Fibroblast of lung (primary cell): ENCODE results near the gene MKRN1. TPM values are rescaled to one million over a fixed set of nuclear protein-coding genes. Genes with fewer than 3 reads are reported as not detected.

Experiments
- DNase-seq, 2 donors: peaks; one replicate each; pipeline versions ENCODE4 v3.0.0 to v3.0.0-alpha.2; 2010; ENCODE audit warnings: low read depth in 2 of 2
- H2AFZ ChIP-seq: 2 replicates; pipeline ENCODE4 v1.5.1; 2012; ENCODE audit warnings: low read length, control low read depth, inconsistent platforms
- H3K27ac ChIP-seq: 2 replicates; pipeline ENCODE4 v1.5.1; 2011; ENCODE audit warnings: low read length, control low read depth; ENCODE audit not compliant: insufficient read depth
- H3K27me3 ChIP-seq: 2 replicates; pipeline ENCODE4 v1.5.1; 2011; ENCODE audit warnings: mild to moderate bottlenecking, low read length; ENCODE audit not compliant: control insufficient read depth, insufficient read depth
- H3K36me3 ChIP-seq: 2 replicates; pipeline ENCODE4 v1.5.1; 2011; ENCODE audit warnings: low read length; ENCODE audit not compliant: control insufficient read depth, insufficient read depth
- H3K4me1 ChIP-seq: 2 replicates; pipeline ENCODE4 v1.5.1; 2011; ENCODE audit warnings: low read length; ENCODE audit not compliant: control insufficient read depth, insufficient read depth; ENCODE audit errors: extremely low read depth
- H3K4me2 ChIP-seq: 2 replicates; pipeline ENCODE4 v1.5.1; 2011; ENCODE audit warnings: low read length, control low read depth; ENCODE audit not compliant: insufficient read depth; ENCODE audit errors: extremely low read depth
- H3K4me3 ChIP-seq, 4 experiments: fragments of 200-600 bp in 1 of 4; sonication (generic) in 1 of 4; replicated peaks in 1 of 4; 2 replicates each; pipeline ENCODE4 v1.5.1; 2011 to 2016; ENCODE audit warnings: low read length in 4 of 4, low read depth in 3 of 4, mild to moderate bottlenecking in 3 of 4, control low read depth in 2 of 4, inconsistent platforms in 1 of 4, mixed read lengths in 1 of 4; ENCODE audit not compliant: insufficient read depth in 1 of 4; ENCODE audit errors: control extremely low read depth in 1 of 4
- H3K79me2 ChIP-seq: 2 replicates; pipeline ENCODE4 v1.5.1; 2012; ENCODE audit warnings: mild to moderate bottlenecking, low read length, inconsistent platforms; ENCODE audit not compliant: control insufficient read depth, insufficient read depth
- H3K9ac ChIP-seq: 2 replicates; pipeline ENCODE4 v1.5.1; 2011; ENCODE audit warnings: mild to moderate bottlenecking, low read length, control low read depth; ENCODE audit not compliant: insufficient read depth
- H3K9me3 ChIP-seq: 2 replicates; pipeline ENCODE4 v1.5.1; 2012; ENCODE audit warnings: low read depth, low read length; ENCODE audit not compliant: control insufficient read depth, insufficient read depth
- H4K20me1 ChIP-seq: 2 replicates; pipeline ENCODE4 v1.5.1; 2011; ENCODE audit warnings: low read length; ENCODE audit not compliant: control insufficient read depth, insufficient read depth; ENCODE audit errors: extremely low read depth
- EZH2 ChIP-seq: IDR thresholded peaks from 2 replicates; pipeline ENCODE4 v1.5.1; 2012; ENCODE audit warnings: low read length, control low read depth, mild to moderate bottlenecking; ENCODE audit errors: missing control alignments
- polyA plus RNA-seq, 2 donors: library from polyadenylated mRNA; depleted of rRNA in 1 of 2; stranded (reverse) in 1 of 2; unstranded in 1 of 2; fragments of >200 nt; gene quantifications; 2 replicates each; pipeline ENCODE4 v1.2.1, GENCODE V29; 2011 to 2012; ENCODE audit warnings: missing spikeins in 1 of 2
- total RNA-seq: library from RNA; depleted of rRNA; stranded (reverse); fragments of >200 nt; gene quantifications from 2 replicates; pipeline ENCODE4 v1.2.1, GENCODE V29; 2014
- TF ChIP-seq, protein P1 (sequence below), 2 donors: IDR thresholded peaks in 1 of 2; conservative IDR thresholded peaks in 1 of 2; 1 replicate in 1 of 2; 2 replicates in 1 of 2; pipeline ENCODE4 v1.5.1; 2011 to 2012; ENCODE audit warnings: low read length in 2 of 2, control low read depth in 1 of 2, inconsistent platforms in 1 of 2, low read depth in 1 of 2, mild to moderate bottlenecking in 1 of 2

Gene MKRN1
- total and polyA plus RNA-seq, 2 donors (not counting 1 experiment from before 2014, with no cell fraction given): 63.5 to 81.9 TPM

DNA sequence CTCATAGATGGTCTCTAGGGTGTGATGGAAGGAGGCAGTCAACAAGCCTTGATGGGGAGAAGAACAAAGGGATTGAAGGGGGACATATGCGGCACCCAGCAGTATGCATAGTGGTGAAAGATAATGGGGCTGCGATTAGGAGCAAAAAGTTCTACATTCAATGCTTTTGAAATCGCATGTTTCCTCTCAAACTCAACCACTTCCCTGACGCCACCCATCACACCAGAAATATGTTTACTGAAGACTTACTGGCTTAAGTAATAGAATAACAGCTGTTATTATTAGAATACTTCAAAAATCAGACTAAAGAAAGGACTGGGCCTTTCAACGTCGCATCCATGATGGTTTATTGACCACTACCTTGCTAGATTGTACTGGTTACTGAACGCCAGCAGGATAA lies 31.5 kb downstream of the MKRN1 start:
- no peaks in the 10 kb centered on the region for H3K27me3 ChIP-seq
- no peak overlapping the region for H3K9ac ChIP-seq
- DNase-seq: no peak
- H3K4me3 ChIP-seq: no peak overlapping the region
- H3K79me2 ChIP-seq: no peaks in the 10 kb centered on the region
- H3K4me1 ChIP-seq: no peaks in the 10 kb centered on the region
- H3K9me3 ChIP-seq: no peaks in the 10 kb centered on the region
- H4K20me1 ChIP-seq: no peaks in the 10 kb centered on the region
- no peak overlapping the region for H3K27ac ChIP-seq
- no peaks in the 10 kb centered on the region for H3K36me3 ChIP-seq
- H2AFZ ChIP-seq: no peak overlapping the region
- no peak for TF ChIP-seq EZH2
- TF ChIP-seq, protein P1, sequence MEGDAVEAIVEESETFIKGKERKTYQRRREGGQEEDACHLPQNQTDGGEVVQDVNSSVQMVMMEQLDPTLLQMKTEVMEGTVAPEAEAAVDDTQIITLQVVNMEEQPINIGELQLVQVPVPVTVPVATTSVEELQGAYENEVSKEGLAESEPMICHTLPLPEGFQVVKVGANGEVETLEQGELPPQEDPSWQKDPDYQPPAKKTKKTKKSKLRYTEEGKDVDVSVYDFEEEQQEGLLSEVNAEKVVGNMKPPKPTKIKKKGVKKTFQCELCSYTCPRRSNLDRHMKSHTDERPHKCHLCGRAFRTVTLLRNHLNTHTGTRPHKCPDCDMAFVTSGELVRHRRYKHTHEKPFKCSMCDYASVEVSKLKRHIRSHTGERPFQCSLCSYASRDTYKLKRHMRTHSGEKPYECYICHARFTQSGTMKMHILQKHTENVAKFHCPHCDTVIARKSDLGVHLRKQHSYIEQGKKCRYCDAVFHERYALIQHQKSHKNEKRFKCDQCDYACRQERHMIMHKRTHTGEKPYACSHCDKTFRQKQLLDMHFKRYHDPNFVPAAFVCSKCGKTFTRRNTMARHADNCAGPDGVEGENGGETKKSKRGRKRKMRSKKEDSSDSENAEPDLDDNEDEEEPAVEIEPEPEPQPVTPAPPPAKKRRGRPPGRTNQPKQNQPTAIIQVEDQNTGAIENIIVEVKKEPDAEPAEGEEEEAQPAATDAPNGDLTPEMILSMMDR (conservative IDR thresholded peaks at IDR 0.05 in 1 of 2, IDR thresholded peaks at IDR 0.05 in 1 of 2; ENCODE audit: low read depth in 1 of 2, low read length in 2 of 2): no peak
- no peak overlapping the region for H3K4me2 ChIP-seq

DNA sequence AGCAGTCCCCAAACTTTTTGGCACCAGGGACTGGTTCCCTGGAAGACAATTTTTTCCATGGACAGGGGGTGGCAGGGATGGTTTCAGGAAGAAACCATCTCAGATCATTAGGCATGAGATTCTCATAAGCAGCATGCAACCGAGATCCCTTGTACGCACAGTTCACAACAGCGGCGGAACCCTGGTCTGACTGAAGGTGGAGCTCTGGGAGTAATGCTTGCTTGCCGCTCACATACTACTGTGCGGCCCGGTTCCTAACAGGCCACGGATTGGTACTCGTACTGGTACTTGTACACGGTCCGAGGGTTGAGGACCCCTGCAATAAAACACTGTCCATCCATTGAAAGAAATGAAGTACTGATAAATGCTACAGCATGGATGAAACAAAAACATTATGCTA lies 32.8 kb downstream of the MKRN1 start:
- TF ChIP-seq, protein P1 (conservative IDR thresholded peaks at IDR 0.05 in 1 of 2, IDR thresholded peaks at IDR 0.05 in 1 of 2; ENCODE audit: low read depth in 1 of 2, low read length in 2 of 2): no peak
- no peak for TF ChIP-seq EZH2
- no peaks in the 10 kb centered on the region for H4K20me1 ChIP-seq
- no peak for DNase-seq

DNA sequence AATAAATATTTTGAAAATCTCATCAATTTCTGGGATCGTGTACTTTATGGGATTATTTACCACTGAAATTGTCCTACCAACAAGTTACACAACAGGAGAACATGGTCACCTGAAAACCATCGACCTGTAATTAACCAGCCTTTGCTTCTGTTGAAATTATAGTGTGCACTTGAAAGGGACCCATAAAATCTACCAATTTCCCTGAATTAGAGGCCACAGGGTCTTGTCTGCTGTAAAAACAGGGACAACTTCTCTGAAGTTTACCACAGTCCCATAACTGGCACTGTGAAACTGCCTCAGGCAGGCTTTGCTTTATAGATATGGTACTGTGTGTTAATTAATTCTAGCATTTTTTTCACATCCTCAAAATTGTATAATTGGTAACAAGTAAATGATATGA lies 37.8 kb downstream of the MKRN1 start:
- H3K4me3 ChIP-seq: no peak overlapping the region
- DNase-seq: no peak
- no peaks in the 10 kb centered on the region for H3K79me2 ChIP-seq
- no peaks in the 10 kb centered on the region for H3K4me1 ChIP-seq
- TF ChIP-seq, protein P1 (conservative IDR thresholded peaks at IDR 0.05 in 1 of 2, IDR thresholded peaks at IDR 0.05 in 1 of 2; ENCODE audit: low read depth in 1 of 2, low read length in 2 of 2): no peak
- no peak for TF ChIP-seq EZH2
- no peaks in the 10 kb centered on the region for H4K20me1 ChIP-seq
- no peak overlapping the region for H3K4me2 ChIP-seq
- no peaks in the 10 kb centered on the region for H3K36me3 ChIP-seq
- no peak overlapping the region for H2AFZ ChIP-seq
- no peaks in the 10 kb centered on the region for H3K27me3 ChIP-seq
- no peak overlapping the region for H3K27ac ChIP-seq
- no peak overlapping the region for H3K9ac ChIP-seq
- no peaks in the 10 kb centered on the region for H3K9me3 ChIP-seq

More for the DNA sequence above, 32.8 kb downstream of the MKRN1 start:
- Histone ChIP-seq H3K4me2 (no peak overlapping the region), H3K9me3 (no peaks in the 10 kb centered on the region), H3K79me2 (no peaks in the 10 kb centered on the region), H2AFZ (no peak overlapping the region), H3K27me3 (no peaks in the 10 kb centered on the region), H3K4me3 (no peak overlapping the region), H3K27ac (no peak overlapping the region), H3K4me1 (no peaks in the 10 kb centered on the region), H3K9ac (no peak overlapping the region), H3K36me3 (no peaks in the 10 kb centered on the region)
